Stimulated activated CD8-positive, alpha-beta memory T cell treated with anti-CD3 and anti-CD28 coated beads, Interleukin-2, amount 100 ng/mL, for 1 hour (primary cell): ENCODE data around the gene LENG9.
A peak's percentile ranks its signal among the peaks of the same experiment; 100 is the strongest.
"Not testable (repeated sequence)": the region's sequence is repeated elsewhere in the genome, so short reads cannot be mapped to it uniquely, and the experiment has no call there.

ENCODE experiments used
- DNase-seq, 2 donors: peaks; one replicate each; pipeline ENCODE4 v3.0.0-alpha.2; 2020; ENCODE audit warnings: low read depth in 2 of 2

Gene LENG9

DNA sequence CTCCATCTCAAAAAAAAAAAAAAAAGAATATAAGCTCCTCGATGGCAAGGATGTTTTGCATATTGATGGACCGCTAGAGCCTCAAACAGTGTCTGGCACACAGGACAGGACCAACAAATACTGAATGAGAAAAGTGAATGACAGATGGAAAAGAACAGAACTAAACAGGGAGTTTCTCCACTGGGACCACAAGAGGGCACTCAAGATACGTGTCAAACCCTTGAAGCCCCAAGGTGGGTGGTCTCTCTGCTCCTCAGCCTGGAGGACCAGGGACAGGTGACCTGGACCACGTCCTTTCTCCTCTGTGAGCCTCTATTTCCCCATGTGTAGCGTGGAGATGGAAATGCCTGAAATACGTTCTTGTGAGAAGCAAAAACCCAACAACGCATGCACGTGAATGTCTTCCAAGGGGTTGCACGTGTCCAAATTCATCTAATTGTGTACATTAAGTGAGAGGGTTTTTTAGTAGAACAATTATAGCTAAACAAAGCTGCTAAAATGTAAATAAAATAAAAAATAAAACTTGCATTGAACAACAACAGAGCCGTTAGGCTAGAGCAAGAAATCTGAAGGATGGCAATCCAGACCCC, 15.2 kb upstream of the LENG9 start:
- DNase-seq: no peak

DNA sequence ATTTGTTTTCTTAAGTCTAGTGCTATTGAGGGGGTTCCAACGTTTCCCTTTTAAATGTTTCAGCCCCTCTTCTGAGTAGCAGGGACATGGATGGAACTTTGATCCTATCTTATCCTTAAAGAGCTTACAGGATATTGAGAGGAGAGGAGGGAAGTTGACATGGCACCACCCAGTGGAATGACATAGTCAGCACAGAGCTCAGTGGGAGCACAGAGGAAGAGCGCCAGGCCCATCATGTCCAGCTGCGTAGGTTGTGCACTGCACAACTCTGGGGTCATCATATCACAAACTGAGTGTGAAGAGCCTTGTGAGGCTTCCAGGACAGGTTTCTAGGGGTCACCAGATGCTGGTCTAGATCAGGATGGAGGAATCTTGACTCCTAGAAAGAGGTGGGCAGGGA, 14.1 kb upstream of the LENG9 start:
- no peak for DNase-seq

DNA sequence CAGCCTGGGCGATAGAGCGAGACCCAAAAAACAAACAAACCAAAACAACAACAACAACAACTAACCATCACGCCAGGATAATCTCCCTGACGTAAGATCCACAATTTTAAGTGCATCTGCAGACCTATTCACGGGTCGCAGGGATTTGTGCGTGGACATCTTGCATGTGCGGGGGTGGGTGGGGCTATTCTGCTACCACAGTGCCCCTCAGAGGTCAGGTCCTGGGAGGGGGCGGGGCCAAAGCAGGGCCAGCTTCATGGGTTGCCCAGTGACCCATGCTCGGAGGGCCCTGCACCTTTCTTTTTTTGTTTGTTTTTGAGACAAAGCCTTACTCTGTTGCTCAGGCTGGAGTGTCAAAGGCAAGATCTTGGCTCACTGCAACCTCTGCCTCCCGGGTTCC, 12.1 kb upstream of the LENG9 start:
- DNase-seq: no peak

DNA sequence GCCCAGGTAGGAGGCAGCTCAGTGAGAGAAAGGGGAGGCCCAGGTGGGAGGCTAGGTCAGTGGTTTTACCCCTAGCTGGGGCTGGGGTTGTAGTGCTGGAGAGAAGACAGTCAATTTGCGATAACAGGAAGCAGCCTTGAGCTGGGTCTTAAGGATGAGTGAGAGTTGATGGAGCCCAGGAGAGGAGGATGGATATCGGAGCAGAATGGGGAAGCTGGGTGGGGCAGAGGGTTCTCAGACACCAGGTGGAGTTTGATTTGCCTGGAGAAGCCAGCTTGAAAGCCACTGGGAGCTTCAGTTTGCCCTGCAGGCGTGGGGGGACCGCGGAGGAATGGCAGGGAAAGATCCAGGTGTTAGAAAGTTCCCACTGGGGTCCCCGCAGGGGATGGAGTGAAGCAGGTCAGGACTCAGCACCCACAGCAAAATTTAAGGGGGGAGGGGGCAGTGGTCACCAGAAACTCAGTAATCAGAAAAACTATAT, 10.4 kb upstream of the LENG9 start:
- no peak for DNase-seq

DNA sequence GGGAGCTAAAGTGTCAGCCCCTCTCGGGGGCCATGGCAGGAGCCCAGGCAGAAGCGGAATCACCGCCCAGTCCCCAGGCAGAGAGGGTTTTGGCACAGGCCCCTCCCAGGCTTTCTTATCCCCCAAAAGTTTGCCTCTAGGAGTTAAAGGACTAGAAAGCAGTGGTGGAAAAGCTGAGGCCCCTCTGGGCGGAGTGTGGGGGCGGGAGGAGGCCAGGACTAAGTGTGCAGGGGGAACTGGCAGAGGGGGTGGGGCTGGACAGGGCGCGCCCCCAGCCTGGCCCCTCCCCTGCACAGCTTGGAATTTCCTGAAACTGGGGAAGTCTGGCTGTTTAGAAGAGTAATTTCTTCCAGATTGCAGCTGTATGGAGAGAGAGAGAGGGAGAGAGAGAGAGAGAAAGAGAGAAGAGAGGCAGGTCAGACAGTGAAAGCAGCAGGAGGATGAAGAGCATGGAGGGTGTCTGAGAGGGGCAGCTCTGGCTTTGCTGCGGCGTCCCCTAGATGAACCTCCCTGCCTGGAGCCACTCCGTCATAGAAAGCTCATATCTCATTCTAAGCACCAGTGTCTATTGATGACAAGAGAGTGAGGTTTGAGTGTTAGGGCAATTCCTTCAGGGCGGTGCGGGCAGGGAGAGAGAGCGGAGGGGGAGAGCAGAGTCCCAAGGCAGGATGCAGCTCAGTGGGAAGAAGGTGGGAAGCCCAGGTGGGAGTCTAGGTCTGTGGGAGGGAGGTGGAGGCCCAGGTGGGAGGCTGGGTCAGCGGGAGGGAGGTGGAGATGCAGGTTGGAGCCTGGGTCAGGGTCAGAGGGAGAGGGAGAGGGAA, 9.7 kb upstream of the LENG9 start, which contains the start of gene CDC42EP5:
Gene CDC42EP5 (minus strand): TSS at position 226 of the 821 bp plus-strand sequence. CDS start 7,749 bp downstream, outside the sequence.
- no peak for DNase-seq

DNA sequence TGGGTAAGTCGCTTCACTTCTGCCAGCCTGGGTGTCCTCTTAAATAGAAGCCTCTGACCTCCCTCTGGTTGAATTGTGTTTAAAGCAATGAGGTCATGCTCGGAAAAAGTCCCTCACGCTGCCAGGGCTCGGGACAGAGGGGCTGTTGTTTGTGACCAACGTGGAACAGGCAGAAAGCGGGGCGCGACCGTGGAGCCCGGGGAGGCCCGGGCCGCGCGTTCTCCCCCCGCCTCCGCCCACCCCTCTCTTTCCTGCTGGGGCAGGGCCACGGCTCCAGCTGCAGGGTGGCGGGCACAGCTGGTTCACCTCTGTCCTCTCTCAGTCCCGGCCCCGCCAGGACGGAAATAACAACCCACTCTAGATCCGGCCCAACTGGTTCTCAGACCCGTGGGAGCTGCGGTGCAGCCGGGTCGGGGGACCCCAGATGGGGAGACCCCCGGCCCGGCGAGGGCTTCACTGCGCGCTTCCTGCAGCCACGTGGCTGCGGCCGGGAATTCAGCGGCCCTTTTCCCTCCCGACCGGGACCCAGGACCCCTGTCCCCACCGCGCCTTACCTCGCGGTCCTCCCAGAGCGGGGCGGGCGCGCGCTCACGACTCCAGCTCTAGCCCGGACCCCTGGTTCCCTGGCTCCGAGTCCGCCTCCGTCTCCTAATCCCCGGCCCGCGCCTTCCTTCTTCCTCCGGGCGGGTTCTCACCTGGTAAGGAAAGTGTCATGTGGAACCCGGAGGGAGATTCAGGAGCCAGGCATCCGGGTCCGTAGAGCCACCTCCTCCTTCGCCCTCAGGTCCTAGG, 7.6 kb upstream of the LENG9 start:
- DNase-seq: no peak

DNA sequence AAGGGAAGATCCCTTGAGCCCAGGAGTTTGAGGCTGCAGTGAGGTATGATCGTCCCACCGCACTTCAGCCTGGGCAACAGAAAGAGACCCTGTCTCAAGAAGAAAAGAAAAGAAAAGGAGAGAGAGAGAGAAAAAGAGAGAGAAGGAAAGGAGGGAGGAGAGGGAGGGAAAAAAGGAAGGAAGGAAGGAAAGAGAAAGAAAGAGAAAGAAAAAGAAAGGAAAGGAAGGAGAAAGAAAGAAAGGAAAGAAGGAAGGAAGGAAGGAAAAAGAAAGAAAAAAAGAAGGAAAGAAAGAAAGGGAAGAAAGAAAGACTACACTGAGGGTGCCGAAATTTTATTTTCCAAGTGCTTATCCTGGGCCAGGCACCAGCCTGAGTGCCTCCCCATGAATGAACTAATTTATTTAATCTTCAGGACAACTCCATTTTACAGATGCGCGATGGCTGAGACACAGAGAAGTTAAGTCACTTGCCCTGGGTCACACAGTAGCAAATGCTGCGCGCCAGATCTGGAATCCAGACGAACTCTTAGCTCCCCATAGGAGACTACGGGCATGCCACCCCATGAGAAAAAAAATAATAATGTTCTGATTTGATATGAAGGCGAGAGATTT, 6.8 kb upstream of the LENG9 start:
- no peak for DNase-seq

DNA sequence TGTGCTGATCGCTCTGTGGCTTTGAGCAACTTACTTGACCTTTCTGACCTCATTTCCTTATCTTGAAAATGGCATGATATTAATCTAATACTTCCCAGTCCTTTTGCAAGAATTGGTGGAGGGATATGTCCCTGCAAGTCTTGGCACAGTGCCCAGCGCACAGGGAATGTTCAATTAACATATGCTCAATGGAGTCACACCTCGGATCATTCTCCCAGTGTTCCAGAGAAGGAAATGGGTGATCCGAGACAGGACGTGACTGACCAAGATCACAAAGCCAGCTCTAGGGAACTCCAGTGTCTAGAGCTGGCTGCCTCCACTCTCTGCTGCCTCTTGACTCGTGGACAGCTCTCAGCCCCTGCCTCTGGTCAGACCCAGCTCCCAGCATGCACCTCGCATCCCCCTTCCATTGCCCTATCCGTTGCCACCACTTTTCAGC, 5.9 kb upstream of the LENG9 start:
- no peak for DNase-seq

DNA sequence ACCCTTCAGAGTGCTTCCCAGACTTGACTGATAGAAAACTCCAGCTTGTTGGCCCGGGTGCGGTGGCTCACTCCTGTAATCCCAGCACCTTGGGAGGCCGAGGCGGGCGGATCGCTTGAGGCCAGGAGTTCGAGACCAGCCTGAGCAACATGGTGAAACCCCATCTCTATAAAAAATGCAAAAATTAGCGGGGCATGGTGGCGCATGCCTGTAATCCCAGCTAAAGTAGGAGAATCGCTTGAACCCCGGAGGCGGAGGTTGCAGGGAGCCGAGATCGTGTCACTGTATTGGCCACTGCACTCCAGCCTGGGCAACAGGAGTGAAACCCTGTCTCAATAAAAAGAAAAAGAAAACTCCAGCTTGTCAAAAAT, 2.5 kb upstream of the LENG9 start:
- DNase-seq: not testable (repeated sequence)

DNA sequence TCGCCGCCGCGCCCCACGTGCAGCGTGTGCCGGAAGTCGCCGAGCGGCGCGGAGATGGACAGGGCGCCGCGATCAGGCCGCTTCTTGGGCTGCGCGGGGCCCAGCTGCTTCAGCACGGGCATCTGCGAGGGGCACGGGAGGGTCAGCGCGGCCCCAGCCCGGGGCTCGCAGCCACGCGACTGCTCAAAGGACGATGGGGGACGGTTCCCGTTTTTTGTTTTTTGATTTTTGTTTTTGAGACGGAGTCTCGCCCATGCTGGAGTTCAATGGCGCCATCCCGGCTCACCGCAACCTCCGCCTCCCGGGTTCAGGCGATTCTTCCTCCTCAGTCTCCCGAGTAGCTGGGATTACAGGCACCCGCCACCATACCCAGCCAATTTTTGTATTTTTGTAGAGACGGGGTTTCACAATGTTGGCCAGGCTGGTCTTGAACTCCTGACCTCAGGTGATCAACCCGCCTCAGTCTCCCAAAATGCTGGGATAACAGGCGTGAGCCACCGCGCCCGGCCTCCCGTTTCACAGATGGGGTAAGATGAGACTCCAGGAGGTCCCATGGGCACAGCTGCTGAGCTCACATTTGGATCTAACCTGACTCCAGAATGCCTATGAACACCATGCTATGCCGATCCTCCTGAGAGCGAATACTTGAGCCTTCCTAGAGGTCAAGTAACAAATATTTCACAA, 2.0 kb upstream of the LENG9 start:
- no peak for DNase-seq

DNA sequence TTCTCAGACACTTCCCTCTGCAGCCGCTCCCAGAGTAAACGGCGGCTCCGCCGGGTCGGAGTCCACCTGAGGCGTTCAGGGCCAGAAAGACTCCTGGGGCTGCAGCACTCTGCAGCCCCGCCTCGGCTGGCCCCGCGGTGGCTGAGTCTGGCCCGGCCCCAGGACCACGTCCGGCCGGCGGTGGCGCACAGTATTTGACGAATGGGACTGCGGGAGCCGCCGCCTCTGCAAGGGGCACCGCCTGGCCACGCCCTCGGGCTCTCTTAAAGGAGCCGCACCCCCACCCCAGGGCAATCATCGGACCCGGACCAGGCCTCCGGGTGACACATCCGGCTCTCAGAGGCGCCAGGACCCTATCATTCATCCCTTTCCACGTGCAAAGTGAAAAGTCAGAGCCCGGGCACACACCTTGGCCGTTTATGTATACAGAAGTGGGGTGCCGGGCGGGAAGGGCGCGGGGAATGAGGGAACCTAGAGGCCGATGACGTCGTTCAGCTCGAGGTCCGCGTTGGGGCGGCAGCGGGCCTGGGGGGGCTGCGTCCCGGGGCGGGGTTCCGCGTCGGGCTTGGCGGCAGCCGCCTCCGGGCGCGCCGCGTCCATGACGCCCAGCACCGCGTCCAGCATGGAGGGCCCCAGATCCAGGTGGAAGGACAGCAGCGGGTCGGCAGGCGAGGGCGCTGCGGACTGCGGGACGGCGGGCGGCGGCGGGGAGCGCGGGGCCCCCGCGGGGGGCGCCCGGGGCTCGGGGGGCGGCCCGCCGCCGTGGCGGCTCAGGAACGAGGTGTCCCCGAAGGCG, 1.2 kb upstream of the LENG9 start:
- DNase-seq: peak; percentile 41 to 55

DNA sequence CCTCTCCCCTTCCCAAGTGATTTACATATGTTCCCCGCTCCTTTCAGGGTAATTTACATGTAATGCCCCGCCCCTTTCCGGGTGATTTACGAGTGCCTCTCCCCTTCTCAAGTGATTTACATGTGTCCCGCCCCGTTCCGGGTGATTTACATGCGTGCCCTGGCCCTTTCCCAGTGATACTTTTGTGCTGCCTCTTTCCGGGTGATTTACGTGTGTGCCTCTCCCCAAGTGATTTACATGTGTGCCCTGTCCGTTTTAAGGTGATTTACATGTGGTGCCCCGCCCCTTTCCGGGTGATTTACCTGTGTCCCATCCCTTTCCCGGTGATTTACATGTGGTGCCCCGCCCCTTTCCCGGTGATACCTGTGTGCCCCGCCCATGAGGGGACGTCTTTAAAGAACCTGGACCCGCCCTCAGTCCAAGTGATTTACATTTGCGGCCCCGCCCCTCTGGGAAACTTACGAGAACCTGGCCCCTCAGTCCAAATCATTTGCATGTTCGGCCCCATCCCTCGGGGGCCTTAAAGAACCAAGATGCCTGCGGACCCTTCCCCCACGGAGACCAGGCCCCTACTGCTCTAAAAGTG, 559 bp upstream of the LENG9 start:
- DNase-seq: peak; percentile 42 to 64

DNA sequence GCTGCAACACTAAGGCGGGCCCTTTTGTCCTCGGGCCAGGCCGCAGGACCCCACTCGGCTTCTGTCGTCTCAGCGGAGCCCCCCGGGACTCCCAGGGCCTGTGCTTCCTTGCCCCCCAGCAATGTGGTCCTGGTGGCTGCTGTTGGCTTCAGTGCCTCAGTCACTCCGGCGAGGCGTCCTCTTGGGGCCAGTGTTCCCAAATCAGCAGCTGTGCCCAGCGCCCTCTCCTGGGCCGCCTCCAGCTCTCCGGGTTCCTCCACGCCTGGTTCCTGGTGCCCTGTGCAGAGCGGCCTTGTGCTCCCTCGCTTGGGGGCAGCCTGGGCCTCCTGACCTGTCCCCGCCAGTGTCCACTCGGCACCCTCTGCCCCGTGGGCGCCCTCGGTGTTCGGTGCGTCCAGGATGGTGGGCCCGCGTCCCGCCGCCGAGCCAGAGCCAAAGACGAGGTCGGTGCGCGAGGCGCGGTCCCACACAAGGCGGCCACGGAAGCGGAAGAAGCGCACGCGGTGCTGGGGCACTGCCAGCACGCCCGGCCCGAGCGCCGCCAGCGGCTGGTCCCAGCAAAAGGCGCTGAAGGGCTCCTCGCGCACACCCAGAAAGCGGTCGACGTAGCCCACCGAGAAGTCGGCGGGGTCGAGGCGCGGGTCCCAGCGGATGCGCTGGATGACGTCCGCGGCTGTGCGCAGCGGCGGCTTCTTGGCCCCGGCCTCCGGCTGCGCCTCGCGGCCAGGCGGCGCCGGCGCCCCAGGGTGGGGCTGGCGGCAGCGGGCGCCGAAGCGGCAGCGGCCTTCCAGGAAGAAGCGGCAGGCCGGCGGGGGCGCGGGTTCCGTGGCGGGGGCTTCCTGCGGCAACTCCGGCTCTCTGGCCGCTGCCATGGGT, 685 bp downstream of the LENG9 start:
- peak; percentile 35 to 47 for DNase-seq

DNA sequence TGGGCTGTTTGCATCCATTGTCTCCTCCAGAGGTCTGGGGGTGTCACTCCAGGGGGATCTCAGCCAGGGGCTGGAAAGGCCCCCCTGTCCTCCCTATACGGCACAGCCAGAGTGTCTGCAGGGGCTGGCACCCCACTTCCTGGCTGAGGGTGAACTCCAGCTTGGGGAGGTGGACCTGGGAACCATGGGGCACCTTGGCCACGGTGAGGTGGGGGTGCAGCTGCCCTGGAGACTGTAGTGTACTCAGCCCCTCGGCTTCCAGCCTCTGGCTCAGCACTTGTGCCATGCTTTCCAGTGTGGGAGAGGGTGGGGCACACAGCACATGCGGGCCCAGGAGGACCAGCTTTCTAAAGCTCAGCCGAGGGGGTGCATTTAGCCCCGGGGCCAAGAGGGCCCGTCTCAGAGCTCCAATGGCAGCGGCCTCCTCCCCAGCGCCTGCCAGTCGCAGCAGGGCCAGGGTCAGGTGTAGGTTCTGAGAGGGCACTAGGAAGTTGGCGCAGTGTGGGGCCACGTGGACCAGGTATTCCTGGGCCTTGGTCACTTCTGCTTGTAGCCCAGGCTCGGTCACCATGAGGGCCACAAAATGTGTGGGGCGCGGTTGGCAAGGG, 1.4 kb downstream of the LENG9 start:
- DNase-seq: no peak

DNA sequence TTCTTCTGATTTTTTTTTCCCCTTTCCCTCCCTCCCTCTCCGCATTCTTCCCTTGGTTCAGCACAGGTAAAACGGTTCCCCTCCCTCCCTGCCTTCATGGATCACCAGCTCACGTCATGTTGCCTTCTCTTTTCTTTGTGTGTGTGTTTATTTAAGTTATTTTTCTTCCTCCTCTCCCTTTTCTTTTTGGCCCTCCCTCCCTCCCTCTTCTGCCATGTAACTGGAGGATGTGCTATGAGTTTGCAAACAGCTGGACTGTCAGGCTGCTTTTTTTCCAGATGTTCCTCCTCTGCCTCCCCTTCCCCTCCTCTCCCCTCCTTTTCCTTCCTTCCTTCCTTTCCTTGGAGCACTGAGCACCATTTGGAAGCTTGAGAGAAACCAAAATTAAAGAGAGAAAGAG, 2.0 kb downstream of the LENG9 start:
- no peak for DNase-seq

DNA sequence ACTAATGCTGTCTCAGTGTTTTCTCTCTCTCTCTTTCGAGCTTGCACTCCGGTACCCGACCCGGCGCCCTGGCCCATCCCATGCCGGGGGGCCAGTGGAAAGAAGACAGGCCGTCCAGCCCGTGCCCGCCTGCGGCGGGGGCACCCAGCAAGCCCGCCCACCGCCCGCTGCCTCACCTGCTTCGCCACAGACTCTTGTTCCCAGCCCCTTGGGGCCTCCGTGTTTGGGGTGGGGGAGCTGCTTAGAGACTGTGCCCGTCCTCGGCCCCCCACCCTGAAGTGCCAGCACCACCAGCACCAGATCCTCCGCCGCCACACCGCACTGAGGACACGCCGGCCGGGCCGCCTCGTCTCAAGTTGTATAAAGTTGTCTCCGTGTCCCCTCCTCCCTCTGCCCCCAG, 2.4 kb downstream of the LENG9 start:
- DNase-seq: no peak

DNA sequence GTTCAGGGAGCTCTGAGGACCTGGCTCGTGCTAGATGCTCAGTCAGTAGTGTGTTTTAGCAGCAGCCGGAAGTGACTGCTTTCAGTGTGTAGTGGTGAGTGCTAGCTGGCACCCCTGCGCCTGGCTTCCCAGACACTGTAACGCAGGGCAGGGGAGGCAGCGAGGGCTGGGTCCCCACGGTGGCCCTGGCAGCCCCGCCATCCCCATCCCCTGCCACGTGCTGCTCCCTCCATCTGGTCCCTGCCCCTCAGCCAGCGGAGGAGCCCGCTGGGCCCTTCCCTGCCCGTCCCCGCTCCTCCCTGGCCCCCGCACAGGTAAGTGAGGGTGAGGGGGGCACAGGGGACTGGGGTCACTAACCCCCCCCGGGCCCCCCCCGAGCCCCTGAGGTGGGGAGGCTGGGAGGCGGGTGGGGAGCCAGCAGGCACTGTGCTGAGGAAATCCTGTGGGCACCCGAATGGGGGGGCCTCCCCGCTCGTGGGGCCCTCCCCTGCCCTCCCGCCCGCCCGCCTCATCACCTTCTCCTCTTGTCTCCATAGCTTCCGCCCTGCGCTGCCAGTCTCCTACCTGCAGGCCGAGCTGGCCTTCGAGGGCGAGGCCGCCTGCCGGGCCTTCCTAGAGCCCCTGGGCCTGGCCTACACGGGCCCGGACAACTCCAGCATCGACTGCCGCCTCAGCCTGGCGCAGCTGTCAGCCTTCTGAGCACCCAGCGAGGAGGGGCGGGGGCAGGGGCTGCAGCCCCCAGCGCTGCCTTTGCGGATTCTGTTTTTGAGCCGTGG, 3.2 kb downstream of the LENG9 start:
- DNase-seq: no peak
